Anterior cingulate cortex (tissue), 58 donors: ENCODE data around the gene ALDH6A1.
"Not testable (repeated sequence)": the region's sequence is repeated elsewhere in the genome, so short reads cannot be mapped to it uniquely, and the experiment has no call there.

Source experiments
- DNase-seq, 58 donors: peaks; one replicate each; lab custom pipeline; 2025; lab: John Stamatoyannopoulos, UW

The ALDH6A1 gene

GRCh38 chr14:74084277-74085046 is at the start of gene ALDH6A1, which contains the start of gene LIN52:
ALDH6A1 (minus strand) TSS chr14:74084453; CDS start chr14:74084394, 59 bp downstream.
LIN52 (plus strand) TSS chr14:74084956; CDS start chr14:74084975, 19 bp downstream.
- DNase-seq = peak; percentile 89 to 100 (median 100)

- no peak for DNase-seq
Observed at GRCh38 chr14:74127634-74128033, 43.4 kb upstream of the ALDH6A1 start.

GRCh38 chr14:74126315-74127013 is 42.2 kb upstream of the ALDH6A1 start:
- no peak for DNase-seq

GRCh38 chr14:74125487-74125886 is 41.2 kb upstream of the ALDH6A1 start:
- not testable (repeated sequence) for DNase-seq

- DNase-seq = peak in 1 of 58 donors; percentile 22
Observed at GRCh38 chr14:74111395-74112216, 27.4 kb upstream of the ALDH6A1 start.

- DNase-seq = no peak
Observed at GRCh38 chr14:74109369-74109768, 25.1 kb upstream of the ALDH6A1 start.

GRCh38 chr14:74105381-74105780 is 21.1 kb upstream of the ALDH6A1 start:
- no peak for DNase-seq

- DNase-seq = no peak
Observed at GRCh38 chr14:74089251-74090020, 5.2 kb upstream of the ALDH6A1 start.

- no peak for DNase-seq
Observed at GRCh38 chr14:74085828-74086227, 1.6 kb upstream of the ALDH6A1 start.

- peak in 1 of 58 donors; percentile 7 for DNase-seq
Observed at GRCh38 chr14:74085047-74085637, 889 bp upstream of the ALDH6A1 start.

GRCh38 chr14:74083784-74084276 is 423 bp downstream of the ALDH6A1 start:
- DNase-seq = peak in 2 of 58 donors; percentile 53 to 72

- DNase-seq = no peak
Observed at GRCh38 chr14:74083161-74083560, 1.1 kb downstream of the ALDH6A1 start.

- no peak for DNase-seq
Observed at GRCh38 chr14:74081491-74081890, 2.8 kb downstream of the ALDH6A1 start.

GRCh38 chr14:74080820-74081460 is 3.3 kb downstream of the ALDH6A1 start:
- no peak for DNase-seq

- DNase-seq = no peak
Observed at GRCh38 chr14:74077401-74077800, 6.9 kb downstream of the ALDH6A1 start.

- no peak for DNase-seq
Observed at GRCh38 chr14:74065746-74066575, 18.3 kb downstream of the ALDH6A1 start.

- no peak for DNase-seq
Observed at GRCh38 chr14:74064883-74065282, 19.4 kb downstream of the ALDH6A1 start.

GRCh38 chr14:74064426-74064825 is 19.8 kb downstream of the ALDH6A1 start:
- no peak for DNase-seq
